GM10248 (cell line): ENCODE data around the gene BTBD1.

Experiments
- CTCF ChIA-PET: fragments of 300-600 bp; sonication (Branson Sonifier 250); formaldehyde crosslinking; extraction: SDS; loops from one replicate; lab custom pipeline; 2021; ENCODE audit warnings: antibody characterized with exemption; lab: Yijun Ruan, JAX
- POLR2A ChIA-PET: fragments of 350-650 bp; sonication (Branson Sonifier 250); formaldehyde crosslinking; extraction: SDS; loops from one replicate; lab custom pipeline; 2020; ENCODE audit warnings: antibody characterized with exemption; lab: Yijun Ruan, JAX
- DNase-seq: peaks from one replicate; pipeline ENCODE4 v3.0.0; 2012; ENCODE audit errors: extremely low spot score
- CTCF ChIP-seq: IDR thresholded peaks from 2 replicates; pipeline ENCODE4 v1.5.1; 2012; ENCODE audit warnings: mild to moderate bottlenecking, low read depth; ENCODE audit errors: extremely low read depth, missing control alignments, control extremely low read depth

BTBD1 gene

GRCh38 chr15:83107841-83108181 is 40.8 kb upstream of the BTBD1 start:
- DNase-seq, result no peak
- TF ChIP-seq CTCF, result no peak
- CTCF ChIA-PET, result interaction anchor here (1.5 kb wide), 1 partner anchor 13 kb away, joined by 3 read pairs; no protein-coding TSS in a partner anchor
- POLR2A ChIA-PET, result no interaction called here

GRCh38 chr15:83106994-83107840 is 40.2 kb upstream of the BTBD1 start, which contains the start of gene TM6SF1:
Gene TM6SF1, plus strand, starts transcription at chr15:83107645. Its CDS starts 36 bp downstream, at chr15:83107681.
- ChIA-PET POLR2A (interaction anchor here (0.5 kb wide), 1 partner anchor 45 kb away, joined by 3 read pairs; no protein-coding TSS in a partner anchor), CTCF (interaction anchor here (1.0 to 2.2 kb wide), 3 partner anchors 8 to 21 kb away, joined by 3 to 6 read pairs (median 3); no protein-coding TSS in a partner anchor)
- TF ChIP-seq CTCF, result no peak
- DNase-seq, result peak; percentile 36

- CTCF ChIA-PET, result interaction anchor here (2.2 kb wide), 1 partner anchor 10 kb away, joined by 6 read pairs; no protein-coding TSS in a partner anchor
- no peak for DNase-seq
- TF ChIP-seq CTCF, result no peak
- POLR2A ChIA-PET, result no interaction called here
Measured at GRCh38 chr15:83105440-83105839, 38.4 kb upstream of the BTBD1 start.

GRCh38 chr15:83104141-83104540 is 37.1 kb upstream of the BTBD1 start:
- POLR2A ChIA-PET, result no interaction called here
- DNase-seq, result no peak
- CTCF ChIA-PET, result no interaction called here

GRCh38 chr15:83102346-83102745 is 35.3 kb upstream of the BTBD1 start:
- no peak for TF ChIP-seq CTCF
- ChIA-PET POLR2A (no interaction called here), CTCF (interaction anchor here (1.2 kb wide), 1 partner anchor 11 kb away, joined by 4 read pairs; no protein-coding TSS in a partner anchor)
- DNase-seq, result no peak

More at GRCh38 chr15:83104141-83104540, 37.1 kb upstream of the BTBD1 start:
- TF ChIP-seq CTCF, result no peak

GRCh38 chr15:83100097-83100646 is 33.1 kb upstream of the BTBD1 start:
- POLR2A ChIA-PET, result no interaction called here
- no peak for DNase-seq
- no peak for TF ChIP-seq CTCF
- CTCF ChIA-PET, result no interaction called here
